HG02981 (cell line): ENCODE measurements around the gene SHH.
"Not testable (repeated sequence)": the region's sequence is repeated elsewhere in the genome, so short reads cannot be mapped to it uniquely, and the experiment has no call there.

Experiments used
- ATAC-seq: cut with Tn5 transposase; IDR thresholded peaks from one replicate; pipeline ENCODE4 v1.9.1; 2021; ENCODE audit warnings: mild to moderate bottlenecking, moderate library complexity; ENCODE audit not compliant: unreplicated experiment

Gene SHH

DNA sequence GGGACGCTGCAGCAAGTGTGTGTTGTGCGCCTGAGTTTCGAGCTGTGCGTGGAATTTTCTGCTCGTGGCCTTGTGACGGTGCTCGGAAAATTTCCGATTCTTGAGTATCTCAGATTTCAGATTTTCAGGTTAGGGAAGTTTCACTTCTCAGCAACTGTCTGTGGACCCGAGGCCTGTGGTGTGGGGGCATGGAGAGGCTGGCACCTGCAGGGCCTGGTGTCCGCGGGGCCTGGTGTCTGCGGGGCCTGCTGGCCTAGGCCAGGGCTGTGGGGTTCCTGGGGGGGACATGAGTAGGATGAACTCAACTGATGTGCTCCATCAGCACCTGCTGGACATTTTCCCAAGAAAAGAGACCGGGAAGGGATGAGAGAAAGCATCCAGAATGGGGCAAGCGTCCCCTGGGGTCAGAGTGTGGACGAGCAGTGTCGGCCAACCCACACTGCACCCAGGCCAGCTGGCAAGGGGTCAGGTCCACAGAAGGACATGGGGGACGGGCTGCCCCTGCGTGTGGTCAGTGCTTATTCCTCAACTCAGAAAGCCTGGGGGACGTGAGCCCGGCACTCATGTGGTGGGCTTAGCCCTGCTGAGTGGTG lies 31.3 kb upstream of the SHH start:
- no peak for ATAC-seq

DNA sequence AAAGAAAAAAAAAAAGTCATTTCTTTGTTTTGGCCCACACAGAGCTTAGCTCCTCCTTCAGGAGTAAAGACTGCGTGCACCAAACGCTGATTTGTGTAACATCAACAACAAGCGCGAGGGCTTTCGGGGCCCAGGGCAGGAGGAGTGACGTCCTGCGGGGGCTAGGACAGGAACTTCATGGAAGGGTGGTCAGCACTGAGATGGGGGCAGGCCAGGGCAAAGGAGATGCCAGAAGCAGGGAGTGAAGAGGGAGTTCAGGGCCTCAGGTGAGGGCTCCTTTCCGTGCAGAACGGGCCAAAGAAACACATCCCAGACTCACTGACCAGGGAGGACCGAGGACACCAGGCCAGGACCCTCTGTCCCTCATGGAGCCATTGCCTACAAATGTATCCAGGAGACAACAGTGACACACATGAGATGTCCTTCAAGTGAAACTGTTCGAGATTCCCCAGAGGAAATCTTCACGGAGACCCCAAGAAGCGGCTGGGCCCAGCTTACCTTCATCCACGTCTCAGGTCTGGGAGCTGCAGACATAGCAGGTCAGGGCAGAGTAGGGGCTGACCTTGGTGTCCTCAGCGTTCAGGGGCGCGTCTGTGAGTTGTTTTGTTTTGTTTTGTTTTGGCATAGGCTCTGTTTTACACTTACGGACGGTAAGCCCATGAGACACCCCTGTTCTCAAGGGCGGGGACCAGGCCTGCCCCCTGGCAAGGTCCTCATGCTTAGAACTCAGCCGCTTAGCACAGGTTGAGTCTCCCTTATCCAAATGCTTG lies 30.4 kb upstream of the SHH start:
- no peak for ATAC-seq

DNA sequence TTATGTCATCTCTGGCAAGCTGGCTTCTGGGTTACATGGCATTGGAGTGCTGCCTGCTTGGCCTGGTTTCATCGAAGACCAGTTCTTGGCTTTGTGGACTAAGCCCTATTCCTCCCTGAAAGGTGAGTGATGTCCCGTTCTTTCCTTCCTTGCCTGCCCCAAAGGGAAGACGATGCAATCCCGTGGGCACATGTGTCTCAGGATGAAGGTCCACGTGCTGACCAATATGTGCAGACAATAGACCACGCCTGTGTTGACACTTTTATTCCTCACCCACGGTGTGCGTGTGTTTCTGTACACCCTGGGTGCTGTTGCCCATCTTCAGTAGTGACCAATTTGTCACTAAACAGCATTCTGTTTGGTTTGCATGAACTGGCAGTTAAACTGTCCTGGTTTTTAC lies 28.6 kb upstream of the SHH start:
- ATAC-seq = no peak

DNA sequence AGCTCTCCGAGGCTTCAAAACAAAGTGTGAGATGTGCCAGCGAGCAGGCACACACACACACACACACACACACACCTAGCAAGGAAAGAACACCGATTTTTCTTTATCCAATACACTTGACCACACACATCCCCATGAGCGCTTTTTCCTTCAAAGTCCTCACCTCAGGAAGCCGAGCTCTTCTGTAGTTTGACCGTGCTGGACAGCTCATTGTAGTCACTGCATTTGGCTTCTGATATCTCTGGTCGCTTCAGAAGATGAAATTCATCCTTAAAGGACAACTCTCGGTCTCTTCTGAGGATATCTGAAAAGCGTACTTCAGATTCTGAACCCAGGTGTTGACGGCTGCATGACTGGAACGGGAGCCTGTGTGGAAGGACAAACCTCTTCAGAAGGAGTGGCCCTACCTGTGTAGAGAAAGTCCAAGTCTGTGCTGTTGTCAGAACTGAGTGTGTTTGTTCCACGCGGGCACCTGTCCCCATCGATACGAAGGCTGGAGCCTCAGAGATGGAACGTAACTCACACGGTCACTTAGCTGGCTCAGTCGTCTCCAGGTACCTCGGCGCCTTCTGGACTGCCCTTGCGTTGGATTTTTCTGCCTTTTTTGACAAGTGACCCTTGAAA lies 28.1 kb upstream of the SHH start:
- no peak for ATAC-seq

DNA sequence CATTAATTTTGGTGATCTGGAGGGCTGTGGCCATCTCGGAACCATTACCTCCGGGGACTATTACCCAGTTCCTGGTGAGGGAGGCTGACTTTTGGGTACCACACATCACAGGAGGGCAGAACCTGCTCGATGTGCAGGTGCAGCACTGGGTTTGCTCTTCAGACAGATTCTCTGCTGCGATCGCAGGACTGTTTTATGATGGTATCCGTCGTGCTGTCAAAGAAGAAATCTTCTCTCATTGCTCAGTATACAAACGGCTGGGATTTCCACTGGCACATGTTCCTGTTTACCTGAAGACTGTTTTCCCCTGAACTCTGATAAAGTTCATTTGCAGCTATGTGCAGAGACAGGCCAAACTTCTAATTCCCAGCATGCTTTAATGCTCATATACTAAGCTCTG lies 27.2 kb upstream of the SHH start:
- ATAC-seq = no peak

DNA sequence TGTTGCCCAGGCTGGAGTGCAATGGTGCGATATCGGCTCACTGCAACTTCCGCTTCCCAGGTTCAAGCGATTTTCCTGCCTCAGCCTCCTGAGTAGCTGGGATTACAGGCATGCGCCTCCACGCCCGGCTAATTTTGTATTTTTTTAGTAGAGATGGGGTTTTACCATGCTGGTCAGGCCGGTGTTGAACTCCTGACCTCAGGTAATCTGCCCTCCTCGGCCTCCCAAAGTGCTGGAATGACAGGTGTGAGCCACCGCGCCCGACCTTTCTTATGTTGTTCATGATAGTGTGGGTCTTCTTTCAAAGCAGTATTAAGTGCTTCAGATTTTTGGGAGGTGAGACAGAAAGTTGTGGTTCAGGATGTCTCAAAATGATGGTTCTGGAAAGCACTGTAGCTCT lies 26.0 kb upstream of the SHH start:
- ATAC-seq = not testable (repeated sequence)

DNA sequence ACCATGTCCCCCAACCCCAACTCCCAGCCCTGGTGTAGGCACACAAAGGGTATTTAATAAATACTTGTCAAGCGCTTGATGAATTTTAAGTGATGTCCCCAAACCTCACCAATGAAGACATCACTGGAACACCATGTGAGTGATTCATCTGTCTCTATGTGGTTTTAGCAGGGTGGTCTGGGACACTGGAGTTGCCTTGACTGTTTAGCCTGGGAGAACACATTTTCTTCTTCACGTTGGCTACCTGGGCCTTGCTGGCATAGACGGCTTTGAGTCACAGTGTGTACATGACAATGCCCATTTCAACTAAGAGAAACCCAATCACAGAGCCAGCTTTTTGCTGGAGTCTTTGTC lies 24.8 kb upstream of the SHH start:
- no peak for ATAC-seq

DNA sequence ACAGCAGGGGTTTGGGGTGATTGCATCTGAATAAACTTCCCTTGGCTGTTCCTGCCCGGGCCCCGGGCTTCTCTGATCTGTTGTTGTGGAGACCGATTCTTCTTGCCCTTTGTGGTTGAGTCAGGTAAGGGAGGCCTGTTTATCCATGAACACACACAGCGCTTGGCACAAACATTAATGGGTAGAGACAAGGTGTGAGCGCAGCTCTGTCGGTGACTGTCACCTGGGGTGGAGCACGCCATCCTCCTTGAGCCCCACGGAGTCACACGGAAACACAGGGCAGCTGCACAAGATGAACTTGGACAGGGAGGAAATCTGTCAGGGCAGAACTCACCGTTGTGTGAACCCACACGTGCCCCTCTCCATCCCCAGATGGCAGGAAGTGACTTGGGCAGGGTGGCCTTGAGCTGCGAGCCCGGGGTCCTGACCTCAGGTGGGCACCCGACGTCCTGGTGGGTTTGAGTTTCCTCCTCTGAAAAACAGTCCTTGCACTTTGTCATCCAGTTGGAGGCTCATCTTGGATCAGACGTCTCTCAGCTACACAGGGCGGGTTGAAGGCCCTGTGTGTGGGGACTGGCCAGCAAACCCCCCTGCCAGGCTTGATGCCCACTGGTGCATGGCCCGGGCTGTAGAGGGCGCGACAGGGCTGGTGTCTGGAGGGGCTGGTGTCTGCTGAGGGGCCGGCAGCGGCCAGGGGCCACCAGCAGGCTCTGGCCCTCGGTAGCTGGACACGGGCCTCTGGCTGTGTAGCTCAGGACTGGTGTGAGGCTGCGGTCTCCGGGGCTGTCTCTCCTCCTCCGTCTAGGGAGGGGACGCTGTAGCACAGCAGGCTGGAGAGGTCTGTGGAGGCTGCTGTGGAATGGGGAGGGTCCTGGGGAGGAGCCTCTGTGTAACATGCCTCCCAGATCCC lies 24.2 kb upstream of the SHH start:
- no peak for ATAC-seq

DNA sequence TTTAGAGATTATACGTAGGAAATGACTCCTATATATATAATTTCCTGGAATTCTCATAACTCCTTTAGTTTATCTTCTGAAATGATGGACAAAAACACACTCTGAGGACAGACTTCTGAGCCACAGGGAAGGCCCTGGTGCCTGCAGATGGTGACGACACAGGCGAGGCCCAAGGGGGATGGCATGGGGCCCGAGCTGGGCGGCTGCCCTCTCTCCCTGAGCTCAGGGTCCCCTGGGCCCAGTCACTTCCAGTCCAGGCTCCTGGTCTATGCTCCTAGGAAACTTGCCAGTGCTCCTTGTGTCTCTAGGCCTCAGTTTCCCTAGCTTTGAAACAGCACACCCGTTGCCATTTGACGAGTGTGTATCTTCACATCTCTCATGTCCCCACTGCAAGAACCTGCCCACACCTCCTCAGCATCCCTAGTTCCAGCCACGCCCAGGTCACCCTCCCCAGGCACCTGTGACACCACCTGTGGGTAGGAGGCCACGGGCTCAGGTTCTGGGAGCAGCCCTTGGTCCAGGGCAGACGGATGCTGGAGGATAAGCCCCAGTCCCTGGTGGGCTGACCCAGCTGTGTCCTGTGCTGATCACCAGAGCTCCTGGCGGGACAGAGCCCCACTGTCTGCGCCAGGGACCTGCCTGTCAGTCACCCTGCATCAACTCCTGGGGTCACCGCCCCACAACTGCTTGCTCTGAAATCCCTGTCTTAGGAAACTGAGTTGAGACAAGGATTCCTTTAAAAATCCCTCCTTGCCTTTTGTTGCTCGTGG lies 23.4 kb upstream of the SHH start:
- ATAC-seq = no peak

DNA sequence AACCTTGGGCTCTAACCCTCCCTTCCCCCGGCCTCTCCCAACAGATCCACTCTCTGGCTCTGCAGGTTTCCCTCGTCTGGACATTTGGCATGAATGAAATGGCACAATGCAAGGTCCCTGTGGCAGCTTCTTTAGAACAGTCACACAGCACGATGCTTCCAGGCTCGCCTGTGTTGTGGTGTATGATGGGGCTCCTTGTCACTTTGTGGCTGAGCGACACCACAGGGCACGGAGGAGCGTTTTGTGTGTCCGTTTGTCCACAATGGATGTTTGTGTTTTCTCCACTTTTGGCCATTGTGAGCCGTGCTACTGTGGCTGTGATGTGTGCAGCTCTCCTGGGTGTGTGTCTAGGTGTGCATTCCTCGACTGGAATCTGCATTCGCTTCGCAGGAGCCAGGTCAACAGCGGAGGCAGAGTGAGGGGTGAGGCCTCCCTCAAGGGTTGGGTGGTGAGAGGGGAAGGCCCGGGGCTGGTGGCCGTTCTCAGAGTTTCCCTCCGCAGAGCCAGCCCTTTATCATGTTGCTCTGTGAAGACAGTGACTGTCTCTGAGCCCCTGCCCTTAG lies 22.3 kb upstream of the SHH start:
- no peak for ATAC-seq

DNA sequence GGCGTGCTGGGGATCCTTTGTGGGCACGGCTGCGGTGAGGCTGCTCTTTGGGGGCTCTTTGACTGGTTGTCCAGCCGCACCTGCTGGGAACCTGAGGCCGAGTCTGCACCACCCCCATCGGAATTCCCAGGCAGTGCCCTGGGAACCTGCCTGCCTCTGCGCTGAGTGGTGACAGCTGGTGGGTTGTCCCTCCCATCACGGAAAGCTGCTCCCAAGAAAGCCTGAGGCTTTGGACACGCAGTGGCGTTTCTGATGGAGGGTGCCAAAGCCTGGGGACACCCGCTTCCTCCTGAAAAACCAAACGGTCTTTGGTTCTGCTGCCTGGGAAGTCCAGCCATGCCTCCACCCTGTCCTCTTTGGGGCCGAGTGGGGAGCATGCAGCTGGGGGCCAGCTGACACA lies 21.4 kb upstream of the SHH start:
- no peak for ATAC-seq

DNA sequence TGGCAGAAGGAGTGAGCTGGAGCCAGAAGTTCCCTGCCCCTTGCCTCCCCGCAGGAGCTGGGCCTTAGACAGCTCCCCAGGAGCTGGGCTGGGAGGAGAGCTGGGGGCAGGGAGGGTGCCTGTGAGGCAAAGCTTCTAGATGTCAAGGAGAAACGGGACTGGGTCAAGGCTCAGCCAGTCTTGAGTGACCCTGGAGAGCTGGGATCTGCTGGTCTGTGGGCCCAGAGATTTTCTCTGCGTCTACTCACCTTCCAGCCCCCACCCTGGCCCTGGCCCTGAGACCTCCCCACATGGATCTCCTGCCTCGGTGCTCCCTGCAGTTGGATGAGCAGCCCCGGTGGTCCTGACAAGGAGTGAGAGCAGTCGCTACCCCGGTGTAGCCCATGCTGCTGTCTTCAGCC lies 20.3 kb upstream of the SHH start:
- no peak for ATAC-seq

DNA sequence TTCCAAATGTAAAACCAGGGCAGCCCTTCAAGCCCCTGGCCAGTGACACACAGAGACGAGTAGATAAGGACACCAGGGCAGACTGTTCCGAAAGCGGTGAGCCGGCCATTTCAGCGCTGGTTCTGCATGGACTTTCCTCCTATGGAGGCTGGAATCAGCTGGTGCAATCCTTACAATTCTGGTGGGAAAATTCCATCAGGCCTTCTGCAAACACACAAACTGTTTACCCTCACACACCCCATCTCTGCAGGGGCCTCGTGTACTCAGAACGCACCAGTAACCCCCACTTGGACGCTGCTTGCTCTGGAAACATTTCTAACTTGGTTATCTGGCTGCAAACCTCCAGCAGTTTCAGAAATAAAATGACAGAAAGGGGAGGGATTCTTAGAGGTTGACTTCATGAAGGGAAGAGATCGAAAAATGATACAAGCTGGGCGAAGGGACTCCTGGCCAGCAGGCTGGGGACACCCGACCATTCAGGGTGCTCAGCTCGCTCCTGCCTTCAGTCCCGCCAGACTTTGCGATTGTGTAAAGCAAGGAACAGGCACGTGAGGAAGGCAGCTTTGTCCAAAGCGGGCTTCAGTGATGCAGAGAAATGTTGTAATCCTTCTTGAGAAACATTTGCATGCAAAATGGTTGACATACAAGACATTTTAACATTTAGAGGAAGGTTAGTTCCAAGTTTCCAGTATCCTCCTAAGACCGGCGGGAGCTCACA lies 19.7 kb upstream of the SHH start:
- no peak for ATAC-seq

DNA sequence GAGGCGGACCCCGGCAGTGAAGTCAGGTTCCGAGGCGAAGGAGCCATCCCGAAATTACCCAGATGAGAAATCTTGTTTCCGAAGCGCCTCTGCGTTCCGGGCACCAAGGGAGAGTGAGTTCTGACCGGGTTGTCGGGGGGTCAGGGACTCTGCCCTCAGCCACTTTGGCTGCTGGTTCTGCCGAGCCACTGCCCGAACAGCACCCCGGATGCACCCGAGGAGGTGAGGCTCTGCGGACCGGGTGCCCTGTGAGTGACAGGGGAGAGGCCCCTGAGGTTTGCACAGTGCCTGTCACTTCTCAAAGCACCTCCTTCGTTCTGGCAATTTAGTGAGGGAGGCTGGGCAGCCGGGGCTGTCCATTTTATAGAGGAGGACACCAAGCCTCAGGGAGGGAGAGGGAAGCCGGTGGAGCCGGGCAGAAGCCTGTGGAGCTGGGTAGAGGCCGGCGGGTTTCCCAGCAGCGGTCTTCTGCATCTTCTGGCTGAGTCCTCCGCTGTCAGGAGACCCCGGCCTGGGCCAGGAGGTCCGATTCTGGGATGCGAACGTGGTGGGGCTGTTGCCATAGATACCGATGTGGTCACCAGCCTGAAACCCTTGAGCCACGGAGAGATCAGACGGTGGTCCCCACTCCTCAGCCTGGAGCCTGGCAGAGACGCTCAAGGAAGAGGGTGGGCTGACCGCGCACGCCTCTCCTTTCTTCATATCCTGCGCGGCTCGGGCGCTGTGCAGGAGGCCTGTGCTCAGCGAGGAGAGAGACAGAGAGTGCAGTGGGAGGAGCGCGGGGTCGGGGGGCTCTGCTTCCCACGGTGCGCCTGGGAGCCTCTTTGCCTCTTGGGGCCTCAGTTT lies 18.9 kb upstream of the SHH start:
- no peak for ATAC-seq

DNA sequence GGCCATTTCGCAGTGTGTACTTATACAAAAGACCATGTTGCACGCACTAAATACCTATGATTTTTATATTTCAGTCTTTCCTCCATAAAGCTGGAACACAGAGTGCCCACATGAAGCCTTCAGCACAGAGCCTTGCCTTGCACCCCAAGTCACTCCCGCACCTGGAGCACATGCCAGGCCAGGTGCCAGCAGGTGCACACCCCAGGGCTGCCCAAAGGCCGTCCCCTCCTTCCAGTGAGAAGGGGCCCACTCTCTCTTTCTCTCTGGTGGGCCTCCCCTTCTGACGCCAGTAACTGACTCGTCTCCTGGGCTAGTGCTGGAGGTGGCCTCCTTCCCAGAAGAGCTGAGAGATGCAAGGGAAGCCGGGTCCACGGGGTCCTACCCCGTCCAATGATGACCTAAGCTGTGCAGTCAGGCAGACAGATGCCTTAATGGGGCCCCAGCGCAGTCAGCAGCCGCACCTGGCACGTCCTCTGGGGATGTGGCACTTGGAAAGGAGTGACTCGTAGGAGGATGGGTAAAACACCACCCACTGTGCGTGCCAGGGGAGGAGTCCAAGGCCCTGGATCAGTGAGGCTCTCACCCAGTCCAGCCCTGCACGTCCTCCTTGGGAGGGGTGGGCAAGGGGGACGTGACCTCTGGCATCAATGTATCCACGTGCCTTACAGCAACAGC lies 17.7 kb upstream of the SHH start:
- no peak for ATAC-seq

DNA sequence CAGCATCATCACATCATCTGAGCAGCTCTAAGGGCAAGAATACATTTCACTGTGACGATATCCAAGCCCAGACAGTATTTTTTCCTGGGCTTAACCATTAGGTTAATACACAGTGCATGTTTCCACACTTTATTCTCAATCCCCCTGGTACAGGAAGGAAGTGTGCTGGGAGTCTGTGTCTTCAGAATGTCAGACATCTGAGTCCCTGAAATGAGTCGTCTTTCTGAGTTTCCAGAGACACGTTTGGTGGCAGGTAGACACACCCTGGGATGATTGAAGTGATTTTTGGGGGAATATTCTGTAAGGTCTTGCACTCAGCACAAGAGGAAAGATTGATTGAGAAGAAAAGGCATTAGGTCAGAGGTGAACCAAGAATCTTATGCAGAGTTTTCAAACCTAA lies 13.1 kb upstream of the SHH start:
- ATAC-seq = no peak

DNA sequence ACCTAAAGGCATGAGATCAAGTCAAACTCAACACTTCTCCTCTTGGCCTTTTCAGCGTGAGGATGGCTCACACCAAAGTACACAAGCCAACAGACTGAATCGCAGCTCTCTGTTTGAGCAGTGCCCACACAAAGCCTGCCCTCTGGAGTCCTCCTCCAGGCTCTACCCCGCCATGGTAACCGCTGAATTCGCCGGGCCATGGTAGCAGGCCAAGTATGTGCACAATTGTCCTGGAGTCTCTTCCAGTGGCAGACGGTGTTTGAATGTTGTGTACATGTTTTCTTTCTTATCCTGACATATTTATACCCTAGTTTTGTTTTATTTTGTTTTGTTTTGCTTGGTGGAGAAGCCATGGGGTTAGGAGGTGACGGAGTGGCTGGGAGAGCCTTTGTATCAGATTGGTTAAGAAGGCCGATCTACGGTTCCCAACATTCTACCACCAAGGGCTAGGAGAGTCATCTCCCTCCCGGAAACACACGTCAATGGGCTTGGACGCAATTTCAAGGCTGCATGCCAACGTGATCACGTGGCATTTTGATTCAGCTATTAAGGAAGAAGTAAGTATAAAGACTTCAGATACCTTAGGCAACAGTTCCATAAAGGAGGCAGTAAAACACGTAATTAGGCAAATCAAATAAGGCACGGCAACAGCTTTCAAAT lies 12.1 kb upstream of the SHH start:
- no peak for ATAC-seq

DNA sequence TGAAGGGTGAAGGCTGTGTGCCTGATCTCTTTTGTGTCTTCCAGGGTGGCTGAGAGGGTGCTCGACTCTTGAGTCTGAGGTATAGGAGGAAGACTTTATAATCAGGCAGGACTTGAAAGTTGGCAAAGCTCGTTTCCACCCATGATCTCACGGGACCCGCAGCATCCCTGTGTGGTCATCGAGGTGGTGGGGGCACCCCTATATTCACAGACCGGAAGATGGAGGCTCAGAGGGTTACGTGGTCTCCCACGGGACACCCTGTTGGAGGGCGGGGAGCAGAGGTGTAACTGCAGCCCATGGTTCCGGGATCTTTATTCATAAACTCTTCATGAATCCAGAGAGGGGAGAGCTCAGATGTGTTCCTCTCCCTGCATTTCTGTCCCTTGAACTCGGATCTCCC lies 9.6 kb upstream of the SHH start:
- no peak for ATAC-seq
